ENCODE measurements around the gene GMPPB.
"Not testable (repeated sequence)": the region's sequence is repeated elsewhere in the genome, so short reads cannot be mapped to it uniquely, and the experiment has no call there.

Gene GMPPB

GRCh38 chr3:49689046-49689907 is 34.5 kb downstream of the GMPPB start, which contains the start of the genes MST1 and RNF123:
Gene MST1, minus strand, starts transcription at chr3:49689474. Its CDS starts 783 bp downstream, at chr3:49688691.
Gene RNF123, plus strand, starts transcription at chr3:49689557. Its CDS starts 1,609 bp downstream, at chr3:49691166.
- Mint-ChIP-seq H3K27ac (peak within 1 kb of the TSS; percentile 98), H3K4me1 (ENCODE audit: low read depth in 2 of 2) (peaks cover 39 to 42% of the 10 kb centered on the region in 2 donors), H3K36me3 (ENCODE audit: insufficient read depth) (peaks cover 29% of the 10 kb centered on the region), H3K4me3 (peak within 1 kb of the TSS; percentile 97 to 98), H3K27me3 (no peaks in the 10 kb centered on the region), H3K9me3 (no peaks in the 10 kb centered on the region)
- DNase-seq: peak; percentile 89 to 93 (median 90)
- peak; percentile 83 for ATAC-seq (replicated peaks)

DNA sequence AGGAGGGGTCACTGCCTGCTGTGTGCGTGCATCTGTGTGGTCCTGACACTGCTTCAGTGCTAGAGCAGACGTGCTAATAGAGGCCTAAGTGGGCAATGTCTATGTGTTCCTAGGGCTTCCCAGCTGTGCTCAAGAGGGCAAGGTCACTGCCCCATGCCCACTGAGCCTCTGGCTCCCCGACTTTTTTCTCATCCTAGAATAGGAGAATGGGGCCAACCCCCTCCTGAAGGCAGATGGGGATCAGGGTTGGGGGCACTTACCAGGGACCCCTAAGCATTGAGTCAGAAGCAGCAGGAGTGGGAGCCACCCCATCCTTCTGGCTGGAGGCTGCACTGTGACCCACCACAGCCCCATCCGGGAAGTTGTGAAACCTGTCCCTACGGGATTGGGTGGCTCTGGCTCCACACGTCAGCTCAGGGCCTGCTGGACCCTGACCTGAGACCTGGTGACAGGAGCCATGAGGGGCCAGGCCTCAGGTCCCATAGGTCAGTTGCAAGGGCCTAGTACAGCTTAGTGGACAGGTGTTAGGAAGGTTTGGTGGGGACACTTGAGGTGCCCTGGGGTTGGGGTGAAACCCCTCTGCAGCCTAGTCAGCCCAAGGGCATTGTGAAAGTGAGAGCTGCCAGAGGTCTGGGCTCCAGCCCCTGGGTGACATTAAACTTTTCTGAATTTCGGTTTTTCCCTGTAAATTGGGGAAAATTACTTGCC is 35.3 kb downstream of the GMPPB start:
- H3K4me3 Mint-ChIP-seq: peak overlapping the region; percentile 97 to 98
- peaks cover 34 to 36% of the 10 kb centered on the region in 2 donors for H3K4me1 Mint-ChIP-seq (ENCODE audit: low read depth in 2 of 2)
- H3K27ac Mint-ChIP-seq: peak overlapping the region; percentile 98
- not testable (repeated sequence) for H3K27me3 Mint-ChIP-seq; H3K9me3 Mint-ChIP-seq; DNase-seq; ATAC-seq (replicated peaks)
- peaks cover 30% of the 10 kb centered on the region for H3K36me3 Mint-ChIP-seq (ENCODE audit: insufficient read depth)

DNA sequence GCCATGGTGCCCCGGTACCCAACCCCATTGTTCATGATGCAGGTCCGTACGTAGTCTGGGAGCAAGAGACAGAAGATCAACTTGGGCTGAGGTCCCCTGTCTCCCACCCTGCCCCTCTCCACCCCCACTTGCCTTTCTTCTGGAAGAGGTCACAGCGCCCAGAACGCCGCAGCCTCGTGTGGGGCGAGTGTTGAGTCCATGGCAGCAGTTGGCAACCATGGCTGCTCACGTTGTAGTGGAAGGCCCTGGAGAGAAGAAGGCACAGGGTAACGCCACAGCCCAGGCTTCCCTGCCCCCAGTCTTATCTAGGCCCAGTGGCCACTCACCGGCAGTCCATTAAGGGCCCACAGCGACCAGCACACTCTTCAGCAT is 36.3 kb downstream of the GMPPB start:
- H3K9me3 Mint-ChIP-seq; DNase-seq; H3K27me3 Mint-ChIP-seq; H3K27ac Mint-ChIP-seq; ATAC-seq (replicated peaks): not testable (repeated sequence)
- H3K36me3 Mint-ChIP-seq (ENCODE audit: insufficient read depth): peaks cover 27% of the 10 kb centered on the region
- peaks cover 30 to 33% of the 10 kb centered on the region in 2 donors for H3K4me1 Mint-ChIP-seq (ENCODE audit: low read depth in 2 of 2)
- peak overlapping the region in 1 of 2 donors; percentile 63 for H3K4me3 Mint-ChIP-seq

DNA sequence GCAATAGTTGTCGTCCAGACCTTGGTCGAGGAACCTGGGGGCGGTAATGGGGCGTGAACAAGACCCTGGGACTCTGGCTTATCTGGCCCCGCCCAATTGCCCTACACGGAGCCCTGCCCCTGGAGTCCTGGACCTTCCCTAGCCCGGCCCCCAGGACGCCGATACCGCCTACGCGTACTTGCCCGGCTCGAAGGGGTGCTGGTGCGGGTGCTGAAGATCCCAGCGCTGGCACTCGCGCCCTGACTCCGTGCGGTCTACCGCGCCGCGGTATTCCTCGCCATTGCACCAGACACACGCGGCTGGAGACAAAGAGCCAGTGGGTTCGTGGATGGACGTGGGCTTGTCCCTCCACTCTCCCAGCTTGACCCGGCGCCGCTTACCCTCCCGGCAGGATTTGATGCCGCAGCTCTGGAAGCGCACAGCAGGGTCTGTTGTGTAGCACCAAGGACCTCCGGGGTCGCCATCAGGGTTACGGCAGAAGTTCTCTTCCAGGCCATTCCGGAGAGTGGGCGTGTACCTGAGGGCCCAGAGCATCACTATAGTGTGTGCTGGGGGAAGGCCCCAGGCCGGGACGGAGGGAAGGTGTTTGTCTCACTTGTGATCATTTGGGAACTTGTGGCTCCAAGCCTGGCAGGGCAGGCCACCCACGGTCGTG is 36.9 kb downstream of the GMPPB start:
- H3K4me3 Mint-ChIP-seq: peak overlapping the region in 1 of 2 donors; percentile 63
- peaks cover 29 to 33% of the 10 kb centered on the region in 2 donors for H3K4me1 Mint-ChIP-seq (ENCODE audit: low read depth in 2 of 2)
- H3K36me3 Mint-ChIP-seq (ENCODE audit: insufficient read depth): peaks cover 27% of the 10 kb centered on the region
- DNase-seq, H3K27me3 Mint-ChIP-seq, H3K9me3 Mint-ChIP-seq: not testable (repeated sequence)
- peak overlapping the region in 1 of 2 donors; percentile 55 for H3K27ac Mint-ChIP-seq
- peak; percentile 19 for ATAC-seq (replicated peaks)

DNA sequence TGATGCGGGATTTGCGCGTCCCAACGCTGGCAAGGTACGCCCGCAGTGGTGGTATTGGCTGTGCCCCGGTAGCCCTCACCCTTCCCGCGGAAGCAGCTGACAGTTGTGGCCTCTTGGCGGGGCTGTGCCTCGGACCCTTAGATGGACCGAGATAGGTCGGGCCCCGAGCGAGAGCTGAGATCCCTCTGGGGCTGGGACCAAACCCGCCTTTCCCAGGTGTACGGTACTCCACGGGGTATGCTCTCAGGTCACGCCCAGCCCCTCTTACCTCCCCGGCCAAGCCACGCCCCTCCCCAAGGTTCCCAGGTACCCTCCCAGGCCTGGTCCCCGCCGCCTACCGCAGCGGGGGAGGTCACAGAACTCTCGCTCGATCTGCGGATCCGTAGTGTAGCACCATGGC is 37.4 kb downstream of the GMPPB start:
- H3K36me3 Mint-ChIP-seq (ENCODE audit: insufficient read depth): peaks cover 27% of the 10 kb centered on the region
- peak overlapping the region in 1 of 2 donors; percentile 55 for H3K27ac Mint-ChIP-seq
- H3K4me3 Mint-ChIP-seq: peak overlapping the region in 1 of 2 donors; percentile 63
- H3K27me3 Mint-ChIP-seq, H3K9me3 Mint-ChIP-seq, DNase-seq: not testable (repeated sequence)
- peak; percentile 17 for ATAC-seq (replicated peaks)
- H3K4me1 Mint-ChIP-seq (ENCODE audit: low read depth in 2 of 2): peaks cover 29 to 30% of the 10 kb centered on the region in 2 donors

DNA sequence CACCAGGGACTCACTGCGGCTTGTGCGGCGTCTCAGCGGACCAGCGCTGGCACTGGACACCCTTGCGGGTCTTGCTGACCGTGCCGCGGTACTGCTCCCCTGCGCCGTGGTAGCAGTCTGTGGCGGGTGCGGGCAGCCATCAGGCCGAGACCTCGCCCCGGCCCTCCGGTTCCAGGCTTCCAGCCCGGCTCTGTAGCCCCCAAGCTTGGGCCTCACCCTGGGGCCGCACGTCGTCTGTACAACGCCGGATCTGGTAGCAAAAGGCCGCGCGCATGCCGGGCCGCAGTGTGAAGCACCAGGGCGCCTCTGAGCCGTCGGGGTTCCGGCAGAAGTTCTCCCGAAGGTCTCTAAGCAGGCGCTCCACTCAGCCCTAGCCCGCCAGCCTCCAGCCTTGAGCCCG is 37.9 kb downstream of the GMPPB start:
- Mint-ChIP-seq H3K4me1 (ENCODE audit: low read depth in 2 of 2) (peaks cover 26 to 27% of the 10 kb centered on the region in 2 donors), H3K36me3 (ENCODE audit: insufficient read depth) (peaks cover 27% of the 10 kb centered on the region), H3K4me3 (peak overlapping the region in 1 of 2 donors; percentile 63)
- H3K27ac Mint-ChIP-seq; H3K9me3 Mint-ChIP-seq; H3K27me3 Mint-ChIP-seq; ATAC-seq (replicated peaks); DNase-seq: not testable (repeated sequence)

- H3K4me3 Mint-ChIP-seq: peak overlapping the region; percentile 38 to 45
- H3K27ac Mint-ChIP-seq; ATAC-seq (replicated peaks): not testable (repeated sequence)
Measured at GRCh38 chr3:49685103-49685502, 38.6 kb downstream of the GMPPB start.

DNA sequence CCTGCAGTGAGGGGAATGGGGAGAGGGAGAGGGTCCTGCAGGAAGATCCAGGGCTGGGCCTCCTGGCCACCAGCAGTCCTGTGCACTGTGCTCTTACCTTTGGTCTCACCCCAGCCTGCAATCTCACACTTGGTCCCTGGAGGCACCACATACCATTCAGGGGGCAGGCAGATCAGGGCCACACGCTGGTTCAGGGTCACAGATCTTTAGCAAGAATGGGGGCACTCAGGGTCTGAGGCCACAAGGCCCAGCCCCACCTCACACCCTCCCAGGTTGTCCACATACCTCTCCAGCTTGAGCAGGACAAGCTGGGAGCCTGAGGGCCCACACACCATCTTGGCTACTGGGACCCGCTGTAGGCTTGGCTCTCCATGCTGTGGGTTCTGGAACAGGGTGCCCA is 39.3 kb downstream of the GMPPB start:
- peaks cover 12 to 20% of the 10 kb centered on the region in 2 donors for H3K4me1 Mint-ChIP-seq (ENCODE audit: low read depth in 2 of 2)
- not testable (repeated sequence) for H3K9me3 Mint-ChIP-seq; DNase-seq; H3K27me3 Mint-ChIP-seq; H3K4me3 Mint-ChIP-seq; ATAC-seq (replicated peaks); H3K27ac Mint-ChIP-seq
- peaks cover 23% of the 10 kb centered on the region for H3K36me3 Mint-ChIP-seq (ENCODE audit: insufficient read depth)

More at GRCh38 chr3:49685103-49685502, 38.6 kb downstream of the GMPPB start:
- not testable (repeated sequence) for H3K27me3 Mint-ChIP-seq, H3K9me3 Mint-ChIP-seq, DNase-seq
- Mint-ChIP-seq H3K36me3 (ENCODE audit: insufficient read depth) (peaks cover 30% of the 10 kb centered on the region), H3K4me1 (ENCODE audit: low read depth in 2 of 2) (peaks cover 19 to 23% of the 10 kb centered on the region in 2 donors)

GRCh38 chr3:49683162-49683561 is 40.6 kb downstream of the GMPPB start:
- DNase-seq: no peak
- no peak overlapping the region for H3K27ac Mint-ChIP-seq
- no peaks in the 10 kb centered on the region for H3K27me3 Mint-ChIP-seq
- H3K9me3 Mint-ChIP-seq: no peaks in the 10 kb centered on the region
- peaks cover 10% of the 10 kb centered on the region for H3K36me3 Mint-ChIP-seq (ENCODE audit: insufficient read depth)
- peaks cover 0 to 10% of the 10 kb centered on the region in 2 donors for H3K4me1 Mint-ChIP-seq (ENCODE audit: low read depth in 2 of 2)
- ATAC-seq (replicated peaks): no peak
- no peak overlapping the region for H3K4me3 Mint-ChIP-seq

DNA sequence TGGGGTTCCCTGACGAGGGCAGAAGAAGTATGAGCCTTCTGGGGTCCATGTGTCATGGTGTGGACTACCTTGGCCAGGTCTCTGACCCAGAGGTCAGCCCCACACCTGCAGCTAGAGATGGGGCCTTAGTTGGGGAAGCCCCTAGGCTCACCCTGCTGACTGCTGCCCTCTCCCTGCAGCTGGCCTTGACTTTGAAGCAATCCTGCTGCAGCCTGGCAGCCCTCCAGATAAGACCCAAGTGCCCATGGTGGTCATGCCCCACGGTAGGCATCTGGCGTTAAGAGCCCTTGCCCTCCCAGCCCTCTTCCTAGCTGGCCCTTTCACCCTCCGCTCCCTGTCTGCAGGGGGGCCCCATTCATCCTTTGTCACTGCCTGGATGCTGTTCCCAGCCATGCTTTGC is 42.2 kb downstream of the GMPPB start:
- peaks cover 4 to 11% of the 10 kb centered on the region in 2 donors for H3K4me1 Mint-ChIP-seq (ENCODE audit: low read depth in 2 of 2)
- no peak overlapping the region for H3K27ac Mint-ChIP-seq

DNA sequence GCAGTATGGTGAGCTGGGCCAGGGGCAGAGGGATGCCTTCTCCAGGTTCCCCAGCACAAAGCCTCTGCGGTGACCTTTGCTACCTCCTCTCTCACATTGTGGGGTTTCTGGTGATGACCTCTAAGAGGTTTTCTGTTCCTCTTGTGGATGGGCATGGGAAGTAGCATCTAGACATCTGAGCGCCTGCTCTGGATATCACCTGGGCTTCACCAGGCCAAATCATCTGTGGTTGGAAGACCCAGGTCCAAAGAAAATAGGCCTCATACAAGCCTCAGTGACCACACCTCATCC is 42.6 kb downstream of the GMPPB start:
- Mint-ChIP-seq H3K36me3 (ENCODE audit: insufficient read depth) (peaks cover 13% of the 10 kb centered on the region), H3K4me3 (no peak overlapping the region), H3K4me1 (ENCODE audit: low read depth in 2 of 2) (peaks cover 5 to 11% of the 10 kb centered on the region in 2 donors), H3K27me3 (no peaks in the 10 kb centered on the region), H3K27ac (no peak overlapping the region), H3K9me3 (no peaks in the 10 kb centered on the region)
- ATAC-seq (replicated peaks): no peak
- no peak for DNase-seq

More for the DNA sequence above, 42.2 kb downstream of the GMPPB start:
- H3K27me3 Mint-ChIP-seq: no peaks in the 10 kb centered on the region
- ATAC-seq (replicated peaks) (no peak), DNase-seq (no peak)
- H3K4me3 Mint-ChIP-seq: no peak overlapping the region
- H3K36me3 Mint-ChIP-seq (ENCODE audit: insufficient read depth): peaks cover 13% of the 10 kb centered on the region
- H3K9me3 Mint-ChIP-seq: no peaks in the 10 kb centered on the region

DNA sequence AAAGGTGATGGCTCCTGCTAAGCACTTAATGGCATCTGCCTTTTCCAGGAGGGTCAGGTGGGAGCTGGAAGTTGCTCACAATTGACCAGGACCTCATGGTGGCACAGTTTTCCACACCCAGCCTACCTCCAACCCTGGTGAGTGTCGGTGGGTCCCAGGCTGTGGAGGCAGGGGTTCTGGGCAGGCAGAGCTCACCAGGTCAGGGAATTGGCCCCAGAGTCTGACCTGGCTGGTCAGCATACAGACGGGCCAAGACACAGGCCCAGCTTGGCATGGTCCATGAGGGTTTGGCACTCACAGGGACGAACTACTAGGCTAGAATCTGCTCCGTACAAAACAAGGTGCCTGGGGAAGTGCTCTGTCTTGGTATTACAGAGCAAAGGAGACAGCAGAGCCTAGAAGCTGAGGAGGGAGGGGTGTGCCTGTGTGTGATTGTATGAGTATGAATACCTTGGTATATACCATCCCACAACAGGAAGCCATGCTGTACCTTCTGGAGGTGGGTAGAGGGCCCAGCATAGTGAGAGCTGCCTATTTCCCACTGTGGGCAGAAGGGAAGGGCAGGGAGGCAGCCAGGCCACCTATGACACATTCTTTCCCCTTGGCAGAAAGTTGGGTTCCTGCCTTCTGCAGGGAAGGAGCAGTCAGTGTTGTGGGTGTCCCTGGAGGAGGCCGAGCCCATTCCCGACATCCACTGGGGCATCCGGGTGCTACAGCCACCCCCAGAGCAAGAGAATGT is 43.1 kb downstream of the GMPPB start:
- Mint-ChIP-seq H3K27ac (peak overlapping the region in 1 of 2 donors; percentile 26), H3K9me3 (no peaks in the 10 kb centered on the region), H3K4me3 (no peak overlapping the region), H3K27me3 (no peaks in the 10 kb centered on the region), H3K4me1 (ENCODE audit: low read depth in 2 of 2) (peaks cover 10 to 14% of the 10 kb centered on the region in 2 donors), H3K36me3 (ENCODE audit: insufficient read depth) (peaks cover 13% of the 10 kb centered on the region)
- DNase-seq: no peak
- ATAC-seq (replicated peaks): no peak

GRCh38 chr3:49675912-49676311 is 47.8 kb downstream of the GMPPB start:
- Mint-ChIP-seq H3K36me3 (ENCODE audit: insufficient read depth) (peaks cover 20% of the 10 kb centered on the region), H3K9me3 (no peaks in the 10 kb centered on the region), H3K27me3 (no peaks in the 10 kb centered on the region), H3K4me1 (ENCODE audit: low read depth in 2 of 2) (peaks cover 21 to 24% of the 10 kb centered on the region in 2 donors), H3K4me3 (peak overlapping the region; percentile 81 to 87), H3K27ac (no peak overlapping the region)
- no peak for DNase-seq
- no peak for ATAC-seq (replicated peaks)

All from effector memory CD8-positive, alpha-beta T cell (primary cell).